DMS53 treated with DMSO at 0.1 percent for 48 hours (cell line): Measurements from ENCODE around the gene MYH9.
A peak's percentile ranks its signal among the peaks of the same experiment; 100 is the strongest.

Source experiments
- DNase-seq: peaks from one replicate; lab custom pipeline; 2025; ENCODE audit not compliant: unreplicated experiment; lab: John Stamatoyannopoulos, UW

MYH9 gene

DNA sequence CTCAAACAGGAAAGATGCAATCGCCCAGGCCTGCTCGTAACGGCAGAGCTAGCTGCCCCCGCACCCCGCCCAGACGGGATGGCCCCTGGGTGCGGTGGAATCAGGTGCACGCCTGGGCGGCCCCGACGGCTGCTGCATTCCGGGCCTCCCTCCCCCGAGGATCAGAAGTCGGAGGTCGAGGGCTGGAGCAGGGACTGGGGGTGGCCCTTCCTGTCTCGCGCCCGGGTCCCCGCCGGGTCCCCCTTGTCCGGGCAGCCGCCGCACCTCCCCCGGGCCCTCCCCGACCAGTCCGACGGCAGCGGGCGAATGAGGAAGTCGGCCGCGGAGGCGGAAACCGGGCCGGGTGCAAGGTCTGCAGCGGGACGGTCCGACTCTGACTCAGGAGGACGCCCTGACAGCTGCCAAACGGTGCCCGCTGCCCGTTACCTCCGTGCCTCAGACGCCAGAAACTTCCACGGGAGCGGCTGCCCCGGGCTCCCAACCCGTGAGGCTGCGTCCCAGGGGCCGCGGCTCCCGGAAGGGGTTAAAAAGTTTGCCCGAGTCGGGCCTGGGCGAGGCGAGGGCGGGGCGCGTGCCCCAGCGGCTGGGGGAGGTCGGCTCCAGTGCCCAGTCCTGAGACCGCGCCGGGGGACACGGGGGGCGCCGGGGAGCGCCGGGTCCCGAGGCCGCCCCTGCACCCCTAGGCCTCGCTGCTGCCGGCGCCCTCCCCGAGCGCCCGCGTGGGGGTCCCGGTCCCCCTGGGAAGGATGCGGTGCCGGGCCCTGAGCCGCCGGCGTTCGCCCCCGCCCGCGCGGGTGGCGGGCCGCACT, 663 bp downstream of the MYH9 start:
- no peak for DNase-seq

DNA sequence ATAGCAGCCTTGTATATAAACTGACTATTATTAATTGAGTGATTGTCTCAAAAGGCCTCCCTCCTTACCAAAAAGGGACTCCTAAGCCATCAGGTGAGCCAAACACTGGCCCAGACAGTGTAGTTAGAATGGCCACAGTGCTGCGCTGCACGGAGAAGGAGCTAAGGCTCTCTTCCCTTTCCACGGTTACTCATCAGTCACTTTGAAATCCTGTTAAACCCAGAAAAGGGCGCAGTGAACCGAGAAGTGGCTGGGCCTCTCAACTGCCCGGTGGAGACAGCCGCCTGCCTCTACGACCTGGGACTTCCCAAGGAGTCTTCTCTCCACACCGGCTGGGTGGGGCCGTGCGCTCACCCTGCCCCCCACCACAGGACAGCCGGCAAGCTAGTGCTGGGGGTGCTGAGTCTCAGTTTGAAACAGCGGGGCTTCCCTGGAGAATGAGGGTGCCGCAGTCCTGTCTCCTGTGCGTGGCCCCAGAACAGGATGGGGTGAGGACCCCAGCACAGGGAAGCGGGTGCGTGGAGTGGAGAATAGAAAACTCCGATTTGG, 1.3 kb downstream of the MYH9 start:
- DNase-seq = peak; percentile 53

- DNase-seq = no peak
Observed at GRCh38 chr22:36385491-36386350, 2.0 kb downstream of the MYH9 start.

DNA sequence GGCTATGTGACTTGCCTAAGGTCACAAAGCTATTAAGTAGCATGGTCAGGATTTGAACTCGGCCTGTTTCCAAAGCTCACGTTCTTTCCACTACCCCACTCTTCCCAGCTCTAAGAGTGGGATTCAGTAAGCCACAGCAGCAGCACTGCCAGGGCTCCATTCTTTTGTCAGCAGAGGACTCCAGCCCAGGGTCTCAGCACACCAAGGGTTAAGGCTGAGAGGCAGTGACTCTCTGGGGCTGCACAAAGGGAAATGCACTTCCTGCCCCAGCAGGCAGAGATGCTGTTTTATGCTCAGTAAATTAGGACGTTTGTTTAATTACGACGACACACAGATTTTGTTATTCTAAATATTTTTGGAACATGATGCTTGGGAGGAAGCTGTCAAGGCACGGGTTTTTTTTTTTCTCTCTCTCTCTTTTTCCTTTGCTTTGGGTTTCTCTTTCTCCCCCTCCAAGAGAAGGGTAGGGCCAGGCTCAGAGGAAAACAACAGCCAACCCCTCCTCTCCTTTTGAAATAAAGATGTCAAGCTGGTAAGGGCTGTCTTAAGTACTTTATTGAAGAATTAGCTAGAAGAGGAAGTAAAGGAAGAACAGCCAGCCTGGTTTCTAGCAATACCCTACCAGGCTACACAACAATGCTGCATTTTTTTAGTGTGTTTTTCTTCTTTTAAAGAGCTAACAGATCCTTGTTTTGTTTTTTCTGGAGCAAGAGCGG, 2.8 kb downstream of the MYH9 start:
- no peak for DNase-seq

- no peak for DNase-seq
Observed at GRCh38 chr22:36383110-36383581, 4.6 kb downstream of the MYH9 start.

DNA sequence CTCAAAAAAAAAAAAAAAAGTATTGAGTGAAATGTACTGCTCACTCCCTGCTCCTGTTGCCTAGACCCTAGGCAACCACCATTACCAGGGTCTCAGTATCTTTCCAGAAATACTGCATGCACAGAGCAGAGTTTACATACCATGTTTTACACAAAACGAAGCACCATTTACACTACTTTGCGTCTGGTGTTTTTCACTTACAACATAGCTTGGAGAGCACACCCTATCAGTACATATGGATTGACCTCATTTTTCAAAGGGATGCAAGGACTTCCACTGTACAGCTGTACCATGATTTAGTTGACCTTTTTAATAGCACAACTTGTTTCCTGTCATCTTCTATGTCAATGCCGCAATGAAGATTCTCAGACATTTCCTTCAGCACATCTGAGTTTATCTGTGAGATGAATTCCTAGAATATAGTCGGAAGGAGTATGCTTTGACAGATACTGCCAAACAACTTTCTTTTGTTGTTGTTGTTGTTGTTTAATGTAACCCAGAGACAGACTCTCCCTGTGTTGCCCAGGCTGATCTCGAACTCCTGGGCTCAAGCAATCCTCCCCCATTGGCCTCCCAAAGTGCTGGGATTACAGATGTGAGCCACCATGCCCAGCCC, 6.1 kb downstream of the MYH9 start:
- DNase-seq = no peak

- DNase-seq = no peak
Observed at GRCh38 chr22:36379593-36380361, 8.0 kb downstream of the MYH9 start.

DNA sequence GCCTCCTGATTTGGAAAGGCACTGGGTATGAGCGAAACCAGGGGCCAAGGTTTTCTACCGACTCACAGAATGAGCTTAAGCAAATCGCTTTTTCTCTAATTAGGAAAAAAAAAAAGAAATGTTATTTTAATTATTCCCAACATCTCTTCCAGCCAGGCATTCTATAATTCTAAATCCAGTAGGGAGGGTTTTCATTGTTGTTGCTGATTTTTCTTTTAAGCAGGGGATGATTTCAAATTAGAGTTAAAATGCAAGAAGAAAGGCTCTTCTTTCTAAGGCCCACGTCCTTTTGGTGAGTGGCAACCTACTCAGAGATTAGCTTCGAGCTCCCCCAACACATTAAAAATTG, 8.9 kb downstream of the MYH9 start:
- no peak for DNase-seq

DNA sequence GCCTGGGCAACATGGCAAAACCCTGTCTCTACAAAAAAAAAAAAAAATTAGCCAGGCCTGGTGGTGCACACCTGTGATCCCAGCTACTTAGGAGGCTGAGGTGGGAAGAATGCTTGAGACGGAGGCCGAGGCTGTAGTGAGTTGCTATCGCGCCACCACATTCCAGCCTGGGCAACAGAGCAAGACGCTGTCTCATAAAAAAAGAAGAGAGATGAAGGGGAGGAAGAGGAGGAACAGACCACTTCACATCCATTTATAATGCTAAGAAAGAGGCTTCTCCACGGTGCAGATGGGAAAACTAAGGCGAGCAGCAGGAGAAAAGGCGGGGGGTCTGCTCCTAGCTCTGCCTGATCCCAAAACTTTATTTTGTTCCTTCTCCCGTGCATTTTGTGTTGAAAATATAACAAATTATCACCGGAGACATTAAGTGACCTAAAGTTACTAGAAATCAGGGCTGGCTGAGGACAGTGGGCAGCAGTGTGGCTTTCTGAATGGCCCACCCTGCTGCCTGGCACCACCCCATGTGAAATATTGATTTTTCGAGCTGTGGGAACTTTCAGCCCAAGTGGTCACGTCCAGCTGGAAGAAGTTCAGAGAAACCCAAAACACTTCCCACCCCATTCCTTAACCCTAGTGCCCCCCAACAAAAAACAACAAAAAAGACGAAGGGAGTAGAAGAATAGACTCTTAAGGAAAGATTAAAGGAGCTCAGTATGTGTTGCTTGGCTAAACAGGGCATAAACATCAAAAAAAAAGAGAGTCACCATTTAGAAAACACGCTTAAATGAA, 9.5 kb downstream of the MYH9 start:
- DNase-seq = no peak

DNA sequence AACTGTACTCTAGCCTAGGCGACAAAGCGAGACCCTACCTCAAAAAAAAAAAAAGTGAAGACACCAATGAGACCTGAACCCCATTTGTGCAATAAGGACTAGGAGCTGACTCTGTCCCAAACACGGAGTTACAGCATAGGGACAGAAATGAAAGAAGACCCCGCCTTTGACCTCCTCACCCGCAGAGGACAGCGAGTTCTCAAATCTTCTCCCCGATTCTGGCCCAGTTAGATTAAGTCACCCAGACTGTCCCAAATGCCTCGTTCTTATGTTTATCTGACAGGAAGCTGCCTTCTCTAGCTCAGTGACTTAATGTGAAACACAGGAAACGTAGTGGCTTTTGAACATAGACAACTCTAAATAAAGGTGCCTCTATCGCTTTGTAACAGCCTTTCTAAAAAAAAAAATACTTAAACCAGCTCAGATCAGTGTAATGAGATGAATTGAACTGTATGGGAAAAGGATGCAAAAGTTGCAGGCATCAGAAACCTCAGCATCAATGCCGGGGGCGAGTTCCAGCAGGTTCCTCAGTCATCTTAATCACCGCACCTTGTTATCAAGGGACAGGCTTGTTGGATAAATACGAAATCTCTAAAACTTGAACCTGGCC, 10.6 kb downstream of the MYH9 start:
- DNase-seq = no peak

DNA sequence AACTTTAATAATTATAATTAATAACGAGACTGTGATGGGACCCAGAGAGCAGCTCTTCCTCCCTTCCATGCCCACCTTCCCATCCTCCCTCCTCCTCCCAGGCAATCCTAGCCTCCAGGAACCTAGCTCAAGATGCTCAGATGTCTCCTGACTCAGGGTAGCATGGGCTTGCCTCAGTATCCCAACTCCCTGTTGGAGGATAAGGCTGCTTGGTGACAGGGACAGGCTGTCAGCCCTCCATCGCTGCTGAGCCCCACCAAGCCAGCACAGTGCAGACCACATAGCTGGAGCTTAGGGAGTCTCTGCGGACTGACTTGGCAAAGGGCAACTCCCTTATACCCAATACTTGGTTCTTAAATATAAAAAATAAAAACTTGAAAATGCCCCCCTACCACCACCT, 11.5 kb downstream of the MYH9 start:
- no peak for DNase-seq

DNA sequence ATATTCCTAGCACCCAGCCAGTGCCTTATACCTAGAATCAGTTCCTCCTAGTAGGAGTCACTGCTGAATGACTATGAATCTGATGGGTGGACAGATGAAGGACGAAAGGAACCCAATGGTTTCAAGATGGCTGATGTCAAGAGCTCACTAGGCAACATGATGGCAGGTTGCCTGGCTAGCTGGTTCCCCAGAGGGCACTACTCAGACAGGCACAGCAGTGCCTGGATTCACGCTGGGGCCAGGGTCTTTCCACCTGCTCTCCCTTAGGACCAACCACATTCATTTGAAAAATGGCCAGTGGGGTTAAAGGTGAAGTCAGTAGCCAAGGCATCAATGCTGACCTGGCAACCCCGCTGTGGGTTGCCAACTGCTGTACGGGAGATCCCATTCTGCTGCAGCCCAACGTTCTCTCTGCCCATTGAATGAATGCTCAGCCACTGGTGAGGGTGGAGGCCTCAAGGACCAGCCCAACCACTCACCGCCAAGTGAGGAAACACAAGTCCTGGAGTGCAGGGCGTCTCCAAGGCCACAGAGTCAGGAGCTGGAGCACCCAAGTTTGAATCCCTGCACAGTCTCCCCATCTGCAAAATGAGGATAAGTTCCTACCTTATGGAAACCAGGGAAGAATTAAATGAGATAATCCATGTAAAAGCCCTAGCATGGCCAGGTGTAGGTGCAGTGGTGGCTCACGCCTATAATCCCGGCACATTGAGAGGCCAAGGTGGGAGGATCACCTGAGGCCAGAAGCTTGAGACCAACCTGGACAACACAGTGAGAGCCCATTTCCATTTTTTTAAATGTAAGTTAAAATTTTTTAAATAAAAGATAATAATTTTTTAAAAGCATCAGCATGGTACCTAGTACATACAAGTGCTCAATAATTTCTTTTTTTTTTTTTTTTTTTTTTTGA, 12.4 kb downstream of the MYH9 start:
- DNase-seq = no peak

GRCh38 chr22:36374603-36375024, 13.2 kb downstream of the MYH9 start:
- DNase-seq = no peak

DNA sequence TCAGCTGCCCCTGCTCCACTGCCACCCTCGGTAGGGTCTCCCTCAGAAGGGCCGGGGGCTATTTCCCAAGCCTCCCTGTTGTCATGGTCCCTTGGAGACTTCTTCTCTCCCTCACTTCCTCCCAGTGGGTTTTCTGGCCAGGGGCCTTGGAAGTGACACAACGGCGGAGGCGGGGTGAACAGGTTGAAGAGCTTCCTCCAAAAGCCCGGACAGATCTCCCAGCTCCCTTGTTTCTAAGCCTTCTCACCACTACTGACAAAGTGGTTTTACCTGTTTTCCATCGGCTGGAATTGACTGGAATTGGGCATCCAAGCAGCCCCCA, 14.5 kb downstream of the MYH9 start:
- no peak for DNase-seq

DNA sequence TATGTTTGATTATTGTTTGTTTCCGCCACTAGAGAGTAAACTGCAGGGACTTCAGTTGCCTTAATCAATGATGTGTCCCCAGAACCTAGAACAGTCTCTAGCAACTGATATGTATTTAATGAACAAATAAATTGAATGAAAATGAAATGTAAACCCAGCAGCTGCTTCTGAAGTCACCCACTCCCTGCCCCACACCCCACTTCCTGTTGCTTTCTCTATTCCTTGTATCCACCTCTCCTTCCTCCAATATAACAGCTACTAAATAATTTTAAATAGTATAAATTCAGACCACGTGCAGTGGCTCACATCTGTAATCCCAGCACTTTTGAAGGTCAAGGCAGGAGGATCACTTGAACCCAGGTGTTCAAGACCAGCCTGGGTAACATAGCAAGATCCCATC, 15.8 kb downstream of the MYH9 start:
- DNase-seq = no peak

DNA sequence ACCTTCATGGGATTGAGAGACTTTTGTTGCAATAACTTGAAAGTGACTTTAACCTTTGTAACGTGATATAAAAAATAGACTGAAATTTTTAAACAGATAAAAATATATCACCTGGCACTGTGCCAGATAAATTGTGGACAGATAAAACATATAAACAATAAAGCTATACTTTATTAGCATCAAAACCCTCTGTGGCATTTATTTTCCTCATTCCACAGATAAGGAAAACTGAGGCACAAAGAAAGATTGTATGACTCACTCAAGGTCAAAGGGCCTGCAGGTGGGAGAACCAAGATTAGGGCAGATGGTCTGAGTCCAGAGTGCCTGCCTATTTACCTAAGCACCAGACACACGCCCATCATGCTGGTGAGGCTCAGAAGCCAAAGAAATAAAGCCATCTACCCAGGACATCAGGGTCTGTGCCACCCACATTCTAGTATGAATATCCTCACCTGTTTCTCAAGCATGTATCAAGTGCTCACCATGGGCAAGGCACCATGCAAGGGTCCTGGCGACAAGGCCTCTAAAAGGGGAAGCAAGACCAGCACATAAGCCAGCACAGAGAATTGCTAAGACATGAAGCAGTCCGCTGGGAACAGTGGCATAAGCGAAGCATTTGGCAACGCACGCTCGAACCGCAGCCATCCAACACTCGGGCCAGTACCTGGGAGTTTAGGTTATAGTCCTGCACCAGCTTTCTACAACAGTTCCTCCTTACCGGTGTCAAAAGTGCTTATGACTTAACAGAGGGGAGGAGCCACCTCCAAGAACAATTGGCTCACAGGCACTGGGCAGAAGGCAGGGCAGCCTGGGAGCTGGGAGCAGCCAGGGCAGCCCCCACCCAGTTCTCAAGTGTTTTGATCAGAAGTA, 17.6 kb downstream of the MYH9 start:
- peak; percentile 26 for DNase-seq
